Hepatocyte (in vitro differentiated cells): Measurements from ENCODE around the gene MAD1L1. TPM values are rescaled to one million over a fixed set of nuclear protein-coding genes. Genes with fewer than 3 reads are reported as not detected.
A peak's percentile ranks its signal among the peaks of the same experiment; 100 is the strongest.

Experiments used
- DNase-seq: peaks from one replicate; pipeline ENCODE4 v3.0.0-alpha.2; 2016; ENCODE audit warnings: low spot score
- H2AFZ ChIP-seq: fragments of 200-600 bp; sonication (generic); 2 replicates; pipeline ENCODE4 v1.6.0; 2016; ENCODE audit warnings: antibody characterized with exemption, mild to moderate bottlenecking
- H3K27ac ChIP-seq: fragments of 200-600 bp; sonication (generic); 2 replicates; pipeline ENCODE4 v1.5.1; 2016; ENCODE audit warnings: mild to moderate bottlenecking
- H3K27me3 ChIP-seq: fragments of 200-600 bp; sonication (generic); 2 replicates; pipeline ENCODE4 v1.6.1; 2016
- H3K36me3 ChIP-seq: fragments of 200-600 bp; sonication (generic); replicated peaks from 2 replicates; pipeline ENCODE4 v1.5.1; 2016; ENCODE audit warnings: low read depth; ENCODE audit not compliant: insufficient read depth
- H3K4me1 ChIP-seq: fragments of 200-600 bp; sonication (generic); 2 replicates; pipeline ENCODE4 v1.5.1; 2016; ENCODE audit warnings: mild to moderate bottlenecking, moderate library complexity; ENCODE audit not compliant: insufficient read depth
- H3K4me2 ChIP-seq: fragments of 200-600 bp; sonication (generic); 2 replicates; pipeline ENCODE4 v1.6.0; 2016
- H3K4me3 ChIP-seq: fragments of 200-600 bp; sonication (generic); 2 replicates; pipeline ENCODE4 v1.5.1; 2016; ENCODE audit warnings: mild to moderate bottlenecking
- H3K79me2 ChIP-seq: fragments of 200-600 bp; sonication (generic); 2 replicates; pipeline ENCODE4 v1.6.0; 2017; ENCODE audit warnings: mild to moderate bottlenecking
- H3K9me2 ChIP-seq: fragments of 200-600 bp; sonication (generic); replicated peaks from 2 replicates; pipeline ENCODE4 v1.6.0; 2017; ENCODE audit warnings: mild to moderate bottlenecking; ENCODE audit not compliant: insufficient read depth
- H3K9me3 ChIP-seq: fragments of 200-600 bp; sonication (generic); 2 replicates; pipeline ENCODE4 v1.5.1; 2016; ENCODE audit warnings: low read depth, mild to moderate bottlenecking
- H4K20me1 ChIP-seq: fragments of 200-600 bp; sonication (generic); 2 replicates; pipeline ENCODE4 v1.6.0; 2016; ENCODE audit warnings: mild to moderate bottlenecking; ENCODE audit not compliant: insufficient read depth, poor library complexity, severe bottlenecking
- CTCF ChIP-seq: fragments of 200-600 bp; sonication (generic); IDR thresholded peaks from 2 replicates; pipeline ENCODE4 v1.5.1; 2016; ENCODE audit warnings: antibody characterized with exemption, mild to moderate bottlenecking; ENCODE audit not compliant: poor library complexity
- EZH2 ChIP-seq: fragments of 200-600 bp; sonication (generic); IDR thresholded peaks from 2 replicates; pipeline ENCODE4 v1.6.1; 2016; ENCODE audit warnings: antibody characterized with exemption, mild to moderate bottlenecking, borderline replicate concordance
- EZH2phosphoT487 ChIP-seq: fragments of 200-600 bp; sonication (generic); IDR thresholded peaks from one replicate; pipeline ENCODE4 v1.6.1; 2018; ENCODE audit warnings: antibody characterized with exemption, mild to moderate bottlenecking, low read depth, moderate library complexity; ENCODE audit not compliant: unreplicated experiment, severe bottlenecking
- WGBS: methylation state at CpG from one replicate; pipeline ENCODE4 v1.1.6; 2016; ENCODE audit warnings: low lambda C conversion rate; ENCODE audit errors: missing lambda C conversion rate; 5-methylcytosine and 5-hydroxymethylcytosine counted together
- polyA plus RNA-seq: library from polyadenylated mRNA; unstranded; fragments of >200 nt; fragmentation: Nextera tagmentation; extraction: Ambion mirVana; gene quantifications from 2 replicates; pipeline ENCODE4 v1.2.1, GENCODE V29; 2016
- total RNA-seq: library from RNA; depleted of rRNA; stranded (reverse); fragments of >200 nt; gene quantifications from 2 replicates; pipeline ENCODE4 v1.2.3, GENCODE V29; 2014

Gene MAD1L1
- total and polyA plus RNA-seq, 2 experiments from 2014 or later: 30.7 to 31.0 TPM

- Histone ChIP-seq H3K4me2 (no peak overlapping the region), H3K9me3 (no peaks in the 10 kb centered on the region), H3K36me3 (no peaks in the 10 kb centered on the region), H3K27me3 (no peaks in the 10 kb centered on the region), H3K9me2 (no peaks in the 10 kb centered on the region), H4K20me1 (no peaks in the 10 kb centered on the region), H3K4me3 (no peak overlapping the region), H2AFZ (no peak overlapping the region), H3K4me1 (no peaks in the 10 kb centered on the region), H3K27ac (peak overlapping the region; percentile 70), H3K79me2 (no peaks in the 10 kb centered on the region)
- no peak for TF ChIP-seq EZH2phosphoT487
- no peak for TF ChIP-seq CTCF
- TF ChIP-seq EZH2: no peak
- 84% methylated on average over 24 of the region's 24 CpGs for WGBS
- DNase-seq: peak; percentile 41
Measured at GRCh38 chr7:2248984-2249694, 16.4 kb upstream of the MAD1L1 start.

- no peaks in the 10 kb centered on the region for H3K79me2 ChIP-seq
- H3K4me2 ChIP-seq: no peak overlapping the region
- 72% methylated on average over 36 of the region's 36 CpGs for WGBS
- no peaks in the 10 kb centered on the region for H3K9me3 ChIP-seq
- peaks cover 8% of the 10 kb centered on the region for H3K4me1 ChIP-seq
- H4K20me1 ChIP-seq: no peaks in the 10 kb centered on the region
- no peaks in the 10 kb centered on the region for H3K36me3 ChIP-seq
- H3K4me3 ChIP-seq: no peak overlapping the region
- H3K9me2 ChIP-seq: no peaks in the 10 kb centered on the region
- TF ChIP-seq EZH2phosphoT487 (no peak), CTCF (peak; percentile 51)
- no peaks in the 10 kb centered on the region for H3K27me3 ChIP-seq
- no peak overlapping the region for H2AFZ ChIP-seq
- peak; percentile 42 for DNase-seq
- no peak overlapping the region for H3K27ac ChIP-seq
Measured at GRCh38 chr7:2247141-2247995, 14.6 kb upstream of the MAD1L1 start.

GRCh38 chr7:2245883-2246675 lies 13.3 kb upstream of the MAD1L1 start:
- no peak overlapping the region for H3K4me3 ChIP-seq
- no peaks in the 10 kb centered on the region for H3K9me2 ChIP-seq
- H4K20me1 ChIP-seq: peaks cover 4% of the 10 kb centered on the region
- no peaks in the 10 kb centered on the region for H3K27me3 ChIP-seq
- no peaks in the 10 kb centered on the region for H3K9me3 ChIP-seq
- no peak overlapping the region for H3K4me2 ChIP-seq
- 87% methylated on average over 22 of the region's 22 CpGs for WGBS
- no peaks in the 10 kb centered on the region for H3K36me3 ChIP-seq
- H2AFZ ChIP-seq: no peak overlapping the region
- TF ChIP-seq CTCF: no peak
- TF ChIP-seq EZH2: no peak
- no peak for TF ChIP-seq EZH2phosphoT487
- peaks cover 8% of the 10 kb centered on the region for H3K79me2 ChIP-seq
- no peak for DNase-seq
- H3K27ac ChIP-seq: no peak overlapping the region
- H3K4me1 ChIP-seq: peaks cover 11% of the 10 kb centered on the region
